Muscle of arm (tissue), 12 donors: ENCODE data around the gene MINAR2. TPM values are rescaled to one million over a fixed set of nuclear protein-coding genes. Genes with fewer than 3 reads are reported as not detected.

ENCODE experiments used
- DNase-seq: peaks from one replicate; pipeline ENCODE4 v3.0.0-alpha.2; 2013
- polyA plus RNA-seq, 12 donors: library from polyadenylated mRNA; unstranded; fragments of 120-200 nt; gene quantifications; one replicate each; pipeline ENCODE4 v1.2.1, GENCODE V29; 2013; ENCODE audit not compliant: insufficient read length in 12 of 12

The MINAR2 gene
- polyA plus RNA-seq, 12 donors, result 0.05 to 0.41 (median 0.25) TPM; not detected in 2

DNA sequence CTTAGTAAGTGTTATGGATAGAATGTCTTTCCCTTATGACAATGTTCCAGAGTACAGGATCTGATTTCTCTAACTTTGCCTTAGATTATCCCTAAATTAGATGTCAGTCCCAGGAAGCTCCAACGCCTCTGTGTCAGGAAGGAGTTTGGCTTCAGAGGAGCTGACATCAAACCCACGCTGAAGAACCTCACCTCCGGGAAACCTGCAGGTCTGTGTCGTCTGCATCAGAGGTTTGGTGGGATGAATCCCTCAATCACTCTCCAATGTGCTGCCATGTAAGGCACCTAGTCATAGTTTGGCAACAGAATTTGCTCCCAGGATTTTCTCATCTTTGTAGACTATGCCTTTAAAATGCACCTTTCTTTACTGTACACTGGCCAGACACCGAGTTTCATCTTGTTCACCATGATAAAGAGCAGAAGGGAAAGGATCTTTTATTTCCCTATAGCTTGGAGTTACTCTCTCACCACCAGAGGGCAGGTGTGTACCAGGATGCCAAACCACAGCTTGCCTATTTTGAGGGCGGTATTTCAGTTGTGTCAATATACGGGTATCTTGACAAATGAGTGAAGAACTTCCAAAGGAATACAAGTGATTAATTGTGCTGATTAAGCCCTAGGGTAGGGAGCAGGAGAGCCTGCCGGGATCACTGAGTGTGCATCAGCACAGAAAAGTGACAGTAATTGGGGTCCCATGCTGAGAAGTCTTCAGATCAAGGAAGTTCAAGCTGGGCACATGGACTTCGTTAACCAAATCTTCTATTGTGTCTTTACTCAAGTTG lies 23.4 kb downstream of the MINAR2 start:
- DNase-seq, result peak; percentile 56

DNA sequence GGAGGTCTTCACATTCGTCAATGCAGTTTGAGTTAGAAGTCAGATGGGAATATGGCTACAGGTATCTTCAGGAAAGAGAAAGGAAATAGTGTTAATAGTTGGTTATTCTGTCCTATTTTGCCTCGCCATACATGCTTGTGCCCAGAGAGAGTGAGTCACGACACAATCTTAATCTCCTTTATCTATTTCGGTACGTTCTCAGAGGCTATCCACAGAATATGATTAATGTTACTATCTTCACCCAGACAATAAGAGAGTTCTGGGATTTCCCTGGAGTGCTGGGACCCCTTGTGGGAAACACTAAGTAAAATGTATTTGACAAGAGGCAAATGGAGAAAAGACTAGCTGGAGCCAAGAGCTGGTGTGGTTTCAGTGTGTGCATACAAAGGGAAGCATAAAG lies 25.5 kb downstream of the MINAR2 start:
- DNase-seq, result no peak

DNA sequence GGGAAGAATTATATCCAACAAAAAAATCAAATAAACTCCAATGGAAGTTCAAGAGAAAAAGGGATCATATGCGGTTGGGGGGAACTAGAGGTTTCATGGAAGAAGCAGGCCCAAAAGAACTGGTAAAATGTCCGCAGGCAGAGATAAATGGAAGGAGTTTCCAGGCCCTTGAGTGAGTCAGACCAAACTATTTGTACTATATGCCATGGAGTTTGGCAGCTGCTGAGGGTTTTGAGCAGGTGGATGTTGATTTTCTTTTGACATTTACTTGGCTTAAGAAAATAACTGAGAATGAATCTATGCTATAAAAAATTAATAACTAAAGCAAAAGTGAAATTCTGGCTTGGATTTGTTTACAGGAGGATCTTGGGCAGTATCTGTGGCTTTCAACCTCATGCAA lies 33.7 kb downstream of the MINAR2 start:
- no peak for DNase-seq

DNA sequence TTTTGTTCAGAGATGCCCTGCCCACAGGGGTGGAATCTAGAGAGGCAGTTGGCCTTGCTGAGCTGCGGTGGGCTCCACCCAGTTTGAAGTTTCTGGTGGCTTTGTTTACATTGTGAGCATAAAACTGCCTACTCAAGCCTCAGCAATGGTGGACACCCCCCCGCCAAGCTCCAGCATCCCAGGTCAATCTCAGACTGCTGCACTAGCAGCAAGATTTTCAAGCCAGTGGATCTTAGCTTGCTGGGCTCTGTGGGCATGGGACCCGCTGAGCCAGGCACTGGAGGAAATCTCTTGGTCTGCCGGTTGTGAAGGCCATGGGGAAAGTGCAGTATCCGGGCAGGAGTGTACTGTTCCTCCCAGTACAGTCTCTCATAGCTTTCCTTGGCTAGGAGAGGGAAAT lies 55.5 kb downstream of the MINAR2 start:
- no peak for DNase-seq

DNA sequence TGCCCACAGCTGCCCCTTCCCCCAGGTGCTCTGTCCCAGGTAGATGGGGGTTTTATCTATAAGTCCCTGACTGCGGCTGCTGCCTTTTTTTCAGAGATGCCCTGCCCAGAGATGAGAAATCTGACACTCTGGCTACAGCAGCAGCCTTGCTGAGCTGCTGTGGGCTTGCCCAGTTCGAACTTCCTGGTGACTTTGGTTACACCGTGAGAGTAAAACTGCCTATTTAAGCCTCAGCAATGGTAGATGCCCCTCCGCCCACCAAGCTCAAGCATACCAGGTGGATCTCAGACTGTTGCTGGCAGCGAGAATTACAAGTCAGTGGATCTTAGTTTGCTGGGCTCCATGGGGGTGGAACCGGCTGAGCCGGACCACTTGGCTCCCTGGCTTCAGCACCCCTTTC lies 56.8 kb downstream of the MINAR2 start:
- DNase-seq, result no peak

DNA sequence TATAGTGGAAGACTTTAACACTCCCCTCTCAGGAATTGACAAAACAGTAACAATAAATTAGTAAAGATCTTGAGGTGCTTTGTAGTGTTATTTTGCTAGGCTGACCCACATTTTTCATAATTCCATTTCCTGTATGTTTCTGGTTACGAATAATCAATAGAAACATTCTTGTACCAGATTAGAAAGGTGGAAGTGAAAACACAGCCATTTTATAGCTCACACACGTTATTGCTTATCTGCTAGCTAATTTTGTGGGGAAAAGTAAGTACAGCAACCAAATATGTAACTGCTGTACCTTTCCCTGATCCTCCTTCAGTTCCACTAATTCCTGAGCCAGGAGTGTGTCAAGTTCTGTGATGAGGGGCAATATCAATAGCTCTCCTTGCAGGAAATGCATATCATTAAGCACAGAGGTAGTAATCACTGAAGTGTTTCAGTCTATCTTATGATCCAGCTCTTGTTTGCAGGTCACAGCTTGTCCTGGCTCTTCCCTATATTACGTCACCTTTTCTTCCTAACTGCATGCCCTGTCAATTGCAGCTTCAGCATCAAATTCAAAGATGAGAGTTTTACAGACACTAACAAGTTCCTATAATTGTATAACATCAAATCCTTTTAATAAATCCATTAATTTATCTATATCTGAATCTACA lies 59.4 kb downstream of the MINAR2 start:
- DNase-seq, result no peak

Other genes starting within 250 kb of the MINAR2 start
- 1 to 10 TPM in 11 of 12 donors, not detected in 1; 3.7 to 7.8 (median 5.2) TPM for gene CHSY3, start 156.4 kb downstream of the MINAR2 start, polyA plus RNA-seq